Neutrophil (primary cell): Measurements from ENCODE around the gene PTK6.

Experiments used
- H3K27ac ChIP-seq: fragments of 200-600 bp; sonication (generic); 2 replicates; pipeline ENCODE4 v1.5.1; 2016; ENCODE audit warnings: mild to moderate bottlenecking, moderate library complexity
- H3K27me3 ChIP-seq: fragments of 200-600 bp; sonication (generic); 2 replicates; pipeline ENCODE4 v1.6.0; 2016; ENCODE audit warnings: mild to moderate bottlenecking
- H3K36me3 ChIP-seq: fragments of 200-600 bp; sonication (generic); 2 replicates; pipeline ENCODE4 v1.5.1; 2017
- H3K4me1 ChIP-seq, 2 experiments: fragments of 200-600 bp in 1 of 2; sonication (generic) in 1 of 2; 1 replicate in 1 of 2; 2 replicates in 1 of 2; pipeline versions ENCODE4 v1.5.1 to v1.6.1; 2013 to 2016; ENCODE audit warnings: low read depth in 1 of 2, low read length in 1 of 2, mild to moderate bottlenecking in 1 of 2, moderate library complexity in 1 of 2; ENCODE audit not compliant: control insufficient read depth in 1 of 2, insufficient read depth in 1 of 2
- H3K4me3 ChIP-seq, 2 experiments: fragments of 200-600 bp in 1 of 2; sonication (generic) in 1 of 2; 1 replicate in 1 of 2; 2 replicates in 1 of 2; pipeline ENCODE4 v1.5.1; 2013 to 2016; ENCODE audit warnings: low read depth in 1 of 2, low read length in 1 of 2, mild to moderate bottlenecking in 1 of 2, moderate library complexity in 1 of 2
- H3K9me3 ChIP-seq: fragments of 200-600 bp; sonication (generic); 2 replicates; pipeline ENCODE4 v1.5.1; 2016
- TF ChIP-seq, protein P1 (sequence below): fragments of 200-600 bp; sonication (generic); IDR thresholded peaks from 2 replicates; pipeline ENCODE4 v1.5.1; 2016; ENCODE audit warnings: antibody characterized with exemption

The PTK6 gene

DNA sequence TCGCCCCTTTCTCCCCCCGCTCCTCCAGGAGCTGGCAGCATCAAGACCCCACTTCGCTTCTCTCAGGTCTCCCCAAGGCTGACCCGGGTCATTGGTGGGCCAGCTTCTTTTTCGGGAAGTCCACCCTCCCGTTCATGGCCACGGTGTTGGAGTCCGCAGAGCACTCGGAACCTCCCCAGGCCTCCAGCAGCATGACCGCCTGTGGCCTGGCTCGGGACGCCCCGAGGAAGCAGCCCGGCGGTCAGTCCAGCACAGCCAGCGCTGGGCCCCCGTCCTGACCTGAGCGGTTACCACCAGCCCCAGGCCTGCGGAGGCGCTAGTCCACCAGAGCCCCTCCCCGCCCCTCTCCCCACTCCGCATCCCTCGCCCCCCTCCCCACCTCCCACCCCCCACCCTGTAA, 15.6 kb downstream of the PTK6 start:
- Histone ChIP-seq H3K36me3 (no peaks in the 10 kb centered on the region), H3K27ac (no peak overlapping the region), H3K4me1 (peaks cover 13 to 18% of the 10 kb centered on the region in 2 experiments), H3K4me3 (peak overlapping the region; percentile 61 to 78), H3K9me3 (no peaks in the 10 kb centered on the region), H3K27me3 (peaks cover 58% of the 10 kb centered on the region)
- TF ChIP-seq, protein P1, sequence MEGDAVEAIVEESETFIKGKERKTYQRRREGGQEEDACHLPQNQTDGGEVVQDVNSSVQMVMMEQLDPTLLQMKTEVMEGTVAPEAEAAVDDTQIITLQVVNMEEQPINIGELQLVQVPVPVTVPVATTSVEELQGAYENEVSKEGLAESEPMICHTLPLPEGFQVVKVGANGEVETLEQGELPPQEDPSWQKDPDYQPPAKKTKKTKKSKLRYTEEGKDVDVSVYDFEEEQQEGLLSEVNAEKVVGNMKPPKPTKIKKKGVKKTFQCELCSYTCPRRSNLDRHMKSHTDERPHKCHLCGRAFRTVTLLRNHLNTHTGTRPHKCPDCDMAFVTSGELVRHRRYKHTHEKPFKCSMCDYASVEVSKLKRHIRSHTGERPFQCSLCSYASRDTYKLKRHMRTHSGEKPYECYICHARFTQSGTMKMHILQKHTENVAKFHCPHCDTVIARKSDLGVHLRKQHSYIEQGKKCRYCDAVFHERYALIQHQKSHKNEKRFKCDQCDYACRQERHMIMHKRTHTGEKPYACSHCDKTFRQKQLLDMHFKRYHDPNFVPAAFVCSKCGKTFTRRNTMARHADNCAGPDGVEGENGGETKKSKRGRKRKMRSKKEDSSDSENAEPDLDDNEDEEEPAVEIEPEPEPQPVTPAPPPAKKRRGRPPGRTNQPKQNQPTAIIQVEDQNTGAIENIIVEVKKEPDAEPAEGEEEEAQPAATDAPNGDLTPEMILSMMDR: no peak

DNA sequence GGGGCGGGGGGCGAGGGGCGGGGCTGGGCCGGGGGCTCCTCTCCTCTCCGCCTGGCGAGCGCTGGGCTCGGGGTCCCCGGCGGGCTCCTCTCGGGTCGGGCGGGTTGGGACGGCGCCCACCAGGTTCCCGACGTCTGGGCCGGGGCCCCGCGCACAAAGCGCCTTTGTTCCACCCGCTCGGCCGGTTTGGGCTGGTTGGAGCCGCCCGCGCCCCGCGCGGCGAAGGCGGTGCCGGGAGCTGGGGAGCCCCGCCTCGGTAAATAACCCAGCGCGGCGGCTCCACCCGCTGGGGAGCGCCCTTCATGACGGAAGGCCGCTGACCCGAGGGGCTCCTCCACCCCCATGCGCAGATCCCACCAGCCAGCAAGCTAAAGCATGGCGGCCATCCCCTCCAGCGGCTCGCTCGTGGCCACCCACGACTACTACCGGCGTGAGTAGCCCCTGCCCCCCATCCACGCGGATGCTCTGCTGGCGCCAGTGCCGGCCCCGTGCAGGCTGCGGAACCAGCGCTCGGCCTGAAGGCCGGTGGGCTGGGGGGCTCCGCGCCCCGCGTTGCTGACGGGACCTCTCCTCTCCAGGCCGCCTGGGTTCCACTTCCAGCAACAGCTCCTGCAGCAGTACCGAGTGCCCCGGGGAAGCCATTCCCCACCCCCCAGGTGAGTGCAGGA, 16.1 kb downstream of the PTK6 start:
- H3K36me3 ChIP-seq: no peaks in the 10 kb centered on the region
- H3K4me3 ChIP-seq: peak overlapping the region; percentile 61 to 78
- peak overlapping the region; percentile 58 for H3K27ac ChIP-seq
- TF ChIP-seq, protein P1: no peak
- H3K27me3 ChIP-seq: peaks cover 61% of the 10 kb centered on the region
- H3K9me3 ChIP-seq: no peaks in the 10 kb centered on the region
- peaks cover 13 to 18% of the 10 kb centered on the region in 2 experiments for H3K4me1 ChIP-seq

- Histone ChIP-seq H3K27me3 (peaks cover 64% of the 10 kb centered on the region), H3K36me3 (no peaks in the 10 kb centered on the region), H3K9me3 (no peaks in the 10 kb centered on the region), H3K27ac (peak within 1 kb of the TSS; percentile 58), H3K4me3 (peak within 1 kb of the TSS; percentile 61 to 78), H3K4me1 (peaks cover 13 to 18% of the 10 kb centered on the region in 2 experiments)
- TF ChIP-seq, protein P1: no peak
These were observed 16.7 kb downstream of the PTK6 start, which contains the start of gene PPDPF for GRCh38 chr20:63520504-63520933. Gene PPDPF, plus strand, starts transcription at chr20:63520765. Its CDS starts 544 bp downstream, at chr20:63521309.

GRCh38 chr20:63519668-63520503, 17.3 kb downstream of the PTK6 start:
- no peaks in the 10 kb centered on the region for H3K36me3 ChIP-seq
- H3K4me1 ChIP-seq: peaks cover 13 to 18% of the 10 kb centered on the region in 2 experiments
- H3K27me3 ChIP-seq: peaks cover 62% of the 10 kb centered on the region
- H3K27ac ChIP-seq: peak overlapping the region; percentile 58
- peak overlapping the region; percentile 61 to 78 for H3K4me3 ChIP-seq
- no peaks in the 10 kb centered on the region for H3K9me3 ChIP-seq
- TF ChIP-seq, protein P1: no peak

DNA sequence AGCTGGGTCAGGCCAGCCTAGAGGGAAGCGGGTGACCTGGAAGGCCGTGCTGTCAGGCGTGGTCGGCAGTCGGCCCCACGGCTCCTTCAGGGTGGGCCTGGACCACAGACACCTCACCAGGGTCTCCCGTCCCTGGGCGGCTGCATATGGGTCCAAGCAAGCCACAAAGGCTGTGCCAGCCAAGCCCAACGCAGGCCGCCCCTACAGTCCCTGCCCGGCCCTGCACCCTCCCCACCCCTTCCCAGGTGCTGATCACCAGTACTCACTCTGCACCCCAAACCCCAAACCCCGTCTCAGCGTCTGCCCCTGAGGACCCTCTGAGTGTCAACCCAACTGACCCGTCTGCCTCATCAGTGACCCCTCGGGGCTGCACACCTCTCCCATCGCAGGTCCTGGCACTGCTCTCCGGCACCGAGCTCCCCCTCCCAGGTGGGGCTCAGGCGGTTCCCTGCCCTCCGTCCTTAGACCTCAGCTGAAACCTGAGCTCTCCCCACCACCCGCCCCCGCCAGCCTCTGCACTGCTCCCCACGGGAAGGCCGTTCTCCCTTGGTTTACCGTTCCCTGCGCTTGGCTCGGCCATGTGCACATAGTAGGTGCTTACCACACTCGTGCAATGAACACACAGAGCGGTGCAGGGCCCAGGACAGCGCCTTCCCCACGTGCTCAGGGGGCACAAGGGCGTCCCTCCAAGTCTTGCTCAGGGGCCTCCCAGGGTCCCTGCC, 18.1 kb downstream of the PTK6 start:
- H3K27ac ChIP-seq: no peak overlapping the region
- H3K36me3 ChIP-seq: no peaks in the 10 kb centered on the region
- peaks cover 62% of the 10 kb centered on the region for H3K27me3 ChIP-seq
- TF ChIP-seq, protein P1: no peak
- H3K9me3 ChIP-seq: peaks cover 5% of the 10 kb centered on the region
- H3K4me3 ChIP-seq: peak overlapping the region in 1 of 2 experiments; percentile 61
- peaks cover 13 to 18% of the 10 kb centered on the region in 2 experiments for H3K4me1 ChIP-seq
